SJSA1 (cell line): ENCODE measurements around the gene USH2A. TPM values are rescaled to one million over a fixed set of nuclear protein-coding genes. Genes with fewer than 3 reads are reported as not detected.

Source experiments
- DNase-seq, 2 experiments: peaks; one replicate each; pipeline ENCODE4 v3.0.0-alpha.2; 2015 to 2020; ENCODE audit warnings: low spot score in 2 of 2, low read depth in 1 of 2
- H3K27ac ChIP-seq: fragments of 250-450 bp; sonication (Bioruptor Pico); 2 replicates; pipeline ENCODE4 v1.5.1; 2020; ENCODE audit warnings: mild to moderate bottlenecking, moderate library complexity
- H3K27me3 ChIP-seq: fragments of 250-450 bp; sonication (Bioruptor Pico); replicated peaks from 2 replicates; pipeline ENCODE4 v1.5.1; 2020; ENCODE audit warnings: mild to moderate bottlenecking, moderate library complexity
- H3K36me3 ChIP-seq: fragments of 250-450 bp; sonication (Bioruptor Pico); 2 replicates; pipeline ENCODE4 v1.5.1; 2020; ENCODE audit warnings: mild to moderate bottlenecking
- H3K4me1 ChIP-seq: fragments of 250-450 bp; sonication (Bioruptor Pico); replicated peaks from 2 replicates; pipeline ENCODE4 v1.6.1; 2021; ENCODE audit warnings: mild to moderate bottlenecking
- H3K4me3 ChIP-seq: fragments of 250-450 bp; sonication (Bioruptor Pico); 2 replicates; pipeline ENCODE4 v1.5.1; 2020; ENCODE audit warnings: mild to moderate bottlenecking
- H3K9me3 ChIP-seq: fragments of 250-450 bp; sonication (Bioruptor Pico); replicated peaks from 2 replicates; pipeline ENCODE4 v1.5.1; 2020; ENCODE audit warnings: mild to moderate bottlenecking
- total RNA-seq: library from RNA; depleted of rRNA; stranded (reverse); fragments of >200 nt; shearing (Covaris generic); gene quantifications from 2 replicates; pipeline ENCODE4 v1.2.3, GENCODE V29; 2014

USH2A gene
- total RNA-seq, 1 experiment from 2014 or later: not detected

GRCh38 chr1:215608646-215609045, 814.6 kb downstream of the USH2A start:
- Histone ChIP-seq H3K4me3 (no peak overlapping the region), H3K27ac (no peak overlapping the region), H3K9me3 (no peaks in the 10 kb centered on the region), H3K27me3 (no peaks in the 10 kb centered on the region), H3K4me1 (no peaks in the 10 kb centered on the region; the same call in 1 of the 2 replicates), H3K36me3 (peaks cover 43% of the 10 kb centered on the region)
- DNase-seq: no peak

GRCh38 chr1:215607412-215607811, 815.8 kb downstream of the USH2A start:
- Histone ChIP-seq H3K4me3 (no peak overlapping the region), H3K27ac (no peak overlapping the region), H3K4me1 (peaks cover 12% of the 10 kb centered on the region; the same call in 1 of the 2 replicates), H3K27me3 (no peaks in the 10 kb centered on the region), H3K36me3 (peaks cover 31% of the 10 kb centered on the region), H3K9me3 (no peaks in the 10 kb centered on the region)
- DNase-seq: no peak

GRCh38 chr1:215606564-215607168, 816.6 kb downstream of the USH2A start:
- H3K27me3 ChIP-seq: no peaks in the 10 kb centered on the region
- no peak for DNase-seq
- peaks cover 25% of the 10 kb centered on the region for H3K36me3 ChIP-seq
- H3K4me1 ChIP-seq: peaks cover 13% of the 10 kb centered on the region; the same call in 1 of the 2 replicates
- no peaks in the 10 kb centered on the region for H3K9me3 ChIP-seq
- H3K27ac ChIP-seq: no peak overlapping the region
- H3K4me3 ChIP-seq: no peak overlapping the region

- H3K4me1 ChIP-seq: peaks cover 13% of the 10 kb centered on the region; the same call in 1 of the 2 replicates
- H3K36me3 ChIP-seq: peaks cover 25% of the 10 kb centered on the region
- H3K27ac ChIP-seq: no peak overlapping the region
- H3K27me3 ChIP-seq: no peaks in the 10 kb centered on the region
- no peaks in the 10 kb centered on the region for H3K9me3 ChIP-seq
- DNase-seq: no peak
- no peak overlapping the region for H3K4me3 ChIP-seq
Observed at GRCh38 chr1:215606036-215606435, 817.2 kb downstream of the USH2A start.

- no peak overlapping the region for H3K27ac ChIP-seq
Observed at GRCh38 chr1:215605011-215605621, 818.1 kb downstream of the USH2A start.

GRCh38 chr1:215603319-215603718, 819.9 kb downstream of the USH2A start:
- H3K4me1 ChIP-seq: peaks cover 13% of the 10 kb centered on the region
- peaks cover 12% of the 10 kb centered on the region for H3K36me3 ChIP-seq
- no peak for DNase-seq
- no peaks in the 10 kb centered on the region for H3K27me3 ChIP-seq
- H3K4me3 ChIP-seq: no peak overlapping the region
- no peaks in the 10 kb centered on the region for H3K9me3 ChIP-seq
- peak overlapping the region; percentile 40 for H3K27ac ChIP-seq

More at GRCh38 chr1:215605011-215605621, 818.1 kb downstream of the USH2A start:
- Histone ChIP-seq H3K36me3 (peaks cover 22% of the 10 kb centered on the region), H3K4me1 (peaks cover 13% of the 10 kb centered on the region; the same call in 1 of the 2 replicates), H3K27me3 (no peaks in the 10 kb centered on the region), H3K4me3 (no peak overlapping the region), H3K9me3 (no peaks in the 10 kb centered on the region)
- no peak for DNase-seq

- Histone ChIP-seq H3K36me3 (peaks cover 18% of the 10 kb centered on the region), H3K4me1 (peaks cover 16% of the 10 kb centered on the region), H3K27ac (no peak overlapping the region), H3K27me3 (no peaks in the 10 kb centered on the region), H3K4me3 (no peak overlapping the region), H3K9me3 (no peaks in the 10 kb centered on the region)
- DNase-seq: no peak
Observed at GRCh38 chr1:215601276-215601675, 822.0 kb downstream of the USH2A start.

GRCh38 chr1:215600867-215601266, 822.4 kb downstream of the USH2A start:
- DNase-seq: no peak
- Histone ChIP-seq H3K9me3 (no peaks in the 10 kb centered on the region), H3K4me1 (peaks cover 16% of the 10 kb centered on the region), H3K36me3 (peaks cover 20% of the 10 kb centered on the region), H3K27me3 (no peaks in the 10 kb centered on the region), H3K27ac (no peak overlapping the region), H3K4me3 (no peak overlapping the region)

GRCh38 chr1:215600258-215600792, 822.9 kb downstream of the USH2A start:
- Histone ChIP-seq H3K4me3 (no peak overlapping the region), H3K27me3 (no peaks in the 10 kb centered on the region), H3K27ac (no peak overlapping the region), H3K36me3 (peaks cover 24% of the 10 kb centered on the region), H3K9me3 (no peaks in the 10 kb centered on the region), H3K4me1 (peaks cover 16% of the 10 kb centered on the region)
- no peak for DNase-seq

GRCh38 chr1:215599418-215600074, 823.7 kb downstream of the USH2A start:
- H3K9me3 ChIP-seq: no peaks in the 10 kb centered on the region
- H3K4me3 ChIP-seq: no peak overlapping the region
- no peak overlapping the region for H3K27ac ChIP-seq
- DNase-seq: no peak
- H3K4me1 ChIP-seq: peaks cover 16% of the 10 kb centered on the region
- H3K36me3 ChIP-seq: peaks cover 24% of the 10 kb centered on the region
- no peaks in the 10 kb centered on the region for H3K27me3 ChIP-seq

GRCh38 chr1:215597961-215598360, 825.3 kb downstream of the USH2A start:
- Histone ChIP-seq H3K9me3 (no peaks in the 10 kb centered on the region), H3K36me3 (peaks cover 18% of the 10 kb centered on the region; the same call in 1 of the 2 replicates), H3K27me3 (no peaks in the 10 kb centered on the region), H3K4me1 (peaks cover 9% of the 10 kb centered on the region), H3K27ac (no peak overlapping the region), H3K4me3 (no peak overlapping the region)
- no peak for DNase-seq

GRCh38 chr1:215595231-215595630, 828.0 kb downstream of the USH2A start:
- H3K36me3 ChIP-seq: peaks cover 29% of the 10 kb centered on the region
- no peak for DNase-seq
- no peak overlapping the region for H3K4me3 ChIP-seq
- H3K27me3 ChIP-seq: no peaks in the 10 kb centered on the region
- peaks cover 3% of the 10 kb centered on the region for H3K4me1 ChIP-seq
- no peak overlapping the region for H3K27ac ChIP-seq
- H3K9me3 ChIP-seq: no peaks in the 10 kb centered on the region

- no peak for DNase-seq
- H3K4me3 ChIP-seq: no peak overlapping the region
- H3K27me3 ChIP-seq: no peaks in the 10 kb centered on the region
- H3K27ac ChIP-seq: no peak overlapping the region
- H3K9me3 ChIP-seq: no peaks in the 10 kb centered on the region
- H3K36me3 ChIP-seq: peaks cover 29% of the 10 kb centered on the region
- peaks cover 3% of the 10 kb centered on the region for H3K4me1 ChIP-seq
Observed at GRCh38 chr1:215594640-215595039, 828.6 kb downstream of the USH2A start.
